ENCODE data around the gene SLC25A12.

DNA sequence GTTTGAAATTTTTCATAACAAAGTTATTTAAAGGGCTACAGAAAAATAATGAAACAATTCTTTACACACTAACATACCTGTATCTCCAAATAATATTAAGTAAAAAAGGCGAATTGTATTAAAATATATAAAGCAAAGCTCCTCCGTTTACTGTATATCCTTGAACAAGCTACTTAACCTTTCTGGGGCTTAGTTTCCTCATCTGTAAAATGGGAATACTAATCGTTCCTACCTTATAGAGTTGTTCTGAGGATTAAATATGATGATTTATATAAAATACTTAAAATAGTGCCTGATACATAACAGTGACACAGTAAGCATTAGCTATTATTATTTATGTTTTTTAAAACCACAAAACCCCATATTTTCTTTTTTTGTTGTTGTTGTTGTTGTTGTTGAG lies 13.3 kb downstream of the SLC25A12 start:
- no peak for TF ChIP-seq EZH2 (IDR thresholded peaks at IDR 0.05; ENCODE audit: borderline replicate concordance, low read depth, low read length, poor library complexity, severe bottlenecking)
- TF ChIP-seq, protein P1, sequence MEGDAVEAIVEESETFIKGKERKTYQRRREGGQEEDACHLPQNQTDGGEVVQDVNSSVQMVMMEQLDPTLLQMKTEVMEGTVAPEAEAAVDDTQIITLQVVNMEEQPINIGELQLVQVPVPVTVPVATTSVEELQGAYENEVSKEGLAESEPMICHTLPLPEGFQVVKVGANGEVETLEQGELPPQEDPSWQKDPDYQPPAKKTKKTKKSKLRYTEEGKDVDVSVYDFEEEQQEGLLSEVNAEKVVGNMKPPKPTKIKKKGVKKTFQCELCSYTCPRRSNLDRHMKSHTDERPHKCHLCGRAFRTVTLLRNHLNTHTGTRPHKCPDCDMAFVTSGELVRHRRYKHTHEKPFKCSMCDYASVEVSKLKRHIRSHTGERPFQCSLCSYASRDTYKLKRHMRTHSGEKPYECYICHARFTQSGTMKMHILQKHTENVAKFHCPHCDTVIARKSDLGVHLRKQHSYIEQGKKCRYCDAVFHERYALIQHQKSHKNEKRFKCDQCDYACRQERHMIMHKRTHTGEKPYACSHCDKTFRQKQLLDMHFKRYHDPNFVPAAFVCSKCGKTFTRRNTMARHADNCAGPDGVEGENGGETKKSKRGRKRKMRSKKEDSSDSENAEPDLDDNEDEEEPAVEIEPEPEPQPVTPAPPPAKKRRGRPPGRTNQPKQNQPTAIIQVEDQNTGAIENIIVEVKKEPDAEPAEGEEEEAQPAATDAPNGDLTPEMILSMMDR (conservative IDR thresholded peaks at IDR 0.05; ENCODE audit: low read depth, low read length): no peak
